Stimulated activated naive CD8-positive, alpha-beta T cell treated with anti-CD3 and anti-CD28 coated beads, Interleukin-15, Interleukin-2, amounts not matched to agents 100 ng/mL and 50 ng/mL, for 24 hours (primary cell): ENCODE results near the gene FUT3.

Experiments used
- H3K27ac Mint-ChIP-seq: one replicate; pipeline ENCODE4 v1.8.0; 2021; ENCODE audit warnings: mild to moderate bottlenecking, mixed read lengths
- H3K27me3 Mint-ChIP-seq: one replicate; pipeline ENCODE4 v1.8.0; 2021; ENCODE audit warnings: mixed read lengths
- H3K36me3 Mint-ChIP-seq: one replicate; pipeline ENCODE4 v1.8.0; 2021; ENCODE audit warnings: low read depth, mixed read lengths
- H3K4me1 Mint-ChIP-seq: one replicate; pipeline ENCODE4 v1.8.0; 2021; ENCODE audit warnings: low read depth, mixed read lengths
- H3K4me3 Mint-ChIP-seq: one replicate; pipeline ENCODE4 v1.8.0; 2021; ENCODE audit warnings: mild to moderate bottlenecking, mixed read lengths
- H3K9me3 Mint-ChIP-seq: one replicate; pipeline ENCODE4 v1.8.0; 2021; ENCODE audit warnings: mixed read lengths

FUT3 gene

DNA sequence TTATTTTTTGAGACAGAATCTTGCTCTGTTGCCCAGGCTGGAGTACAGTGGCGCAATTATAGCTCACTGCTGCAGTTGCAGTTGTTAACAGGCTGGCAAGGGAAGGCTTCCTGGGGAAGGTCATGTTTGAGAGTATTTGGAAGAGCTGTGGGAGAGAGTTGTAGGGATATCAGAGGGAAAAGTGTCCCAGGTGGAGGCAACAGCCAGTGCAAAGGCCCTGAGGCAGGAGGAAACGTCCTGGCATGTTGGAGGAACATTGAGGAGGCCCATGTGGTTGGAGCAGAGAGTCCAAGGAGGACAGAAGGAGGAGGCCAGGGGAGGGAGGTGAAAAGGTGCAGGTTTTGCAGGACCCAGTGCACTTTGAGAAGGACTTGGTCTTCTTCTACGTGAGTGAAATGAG lies 58.1 kb downstream of the FUT3 start:
- Mint-ChIP-seq H3K27ac (no peak overlapping the region), H3K4me1 (peaks cover 20% of the 10 kb centered on the region), H3K9me3 (no peaks in the 10 kb centered on the region), H3K36me3 (peaks cover 25% of the 10 kb centered on the region), H3K4me3 (no peak overlapping the region), H3K27me3 (no peaks in the 10 kb centered on the region)
